ENCODE data around the gene NRIP3.

- TF ChIP-seq PATZ1 (CRISPR knock-in tag; IDR thresholded peaks at IDR 0.05; ENCODE audit: borderline replicate concordance): no peak
- no peak for TF ChIP-seq CREB5 (CRISPR knock-in tag; IDR thresholded peaks at IDR 0.05; ENCODE audit: low read depth)
- no peak for TF ChIP-seq ZFP3 (CRISPR knock-in tag; IDR thresholded peaks at IDR 0.05)
- no peak for TF ChIP-seq CSRNP3 (CRISPR knock-in tag; IDR thresholded peaks at IDR 0.05)
- no peak for TF ChIP-seq ISL1 (CRISPR knock-in tag; IDR thresholded peaks at IDR 0.05)
- TF ChIP-seq ZFP30 (CRISPR knock-in tag; IDR thresholded peaks at IDR 0.05): no peak
- no peak for TF ChIP-seq ZNF70 (CRISPR knock-in tag; IDR thresholded peaks at IDR 0.05)
- TF ChIP-seq RARB (CRISPR knock-in tag; IDR thresholded peaks at IDR 0.05): no peak
- TF ChIP-seq ARNTL (CRISPR knock-in tag; IDR thresholded peaks at IDR 0.05; ENCODE audit: borderline replicate concordance, low read depth): no peak
- TF ChIP-seq OSR1 (CRISPR knock-in tag; IDR thresholded peaks at IDR 0.05): no peak
Measured at GRCh38 chr11:9025101-9025850, 21.5 kb upstream of the NRIP3 start.
